Measurements from ENCODE around the gene PIP4K2C.
A peak's percentile ranks its signal among the peaks of the same experiment; 100 is the strongest.

PIP4K2C gene

GRCh38 chr12:57590864-57591781, at the start of gene PIP4K2C:
TSS of gene PIP4K2C (plus strand) at chr12:57591192. CDS start at chr12:57591290, 98 bp downstream.
- no peaks in the 10 kb centered on the region for H3K9me3 ChIP-seq (ENCODE audit: low read length)
- H3K4me1 ChIP-seq (ENCODE audit: insufficient read depth, low read length) = peaks cover 11% of the 10 kb centered on the region
- no peaks in the 10 kb centered on the region for H3K27me3 ChIP-seq (ENCODE audit: insufficient read depth, low read length)
- peak within 1 kb of the TSS; percentile 89 for H3K4me3 ChIP-seq (ENCODE audit: low read length)
- H2AFZ ChIP-seq (ENCODE audit: low read depth, low read length) = peak within 1 kb of the TSS; percentile 87
- H3K36me3 ChIP-seq (ENCODE audit: insufficient read depth, low read length) = peaks cover 13% of the 10 kb centered on the region

GRCh38 chr12:57541717-57542116, 49.3 kb upstream of the PIP4K2C start:
- Histone ChIP-seq H3K27me3 (ENCODE audit: insufficient read depth, low read length) (no peaks in the 10 kb centered on the region), H3K36me3 (ENCODE audit: insufficient read depth, low read length) (peaks cover 43% of the 10 kb centered on the region), H3K4me1 (ENCODE audit: insufficient read depth, low read length) (peaks cover 20% of the 10 kb centered on the region), H3K9me3 (ENCODE audit: low read length) (no peaks in the 10 kb centered on the region), H3K4me3 (ENCODE audit: low read length) (no peak overlapping the region), H2AFZ (ENCODE audit: low read depth, low read length) (no peak overlapping the region)

DNA sequence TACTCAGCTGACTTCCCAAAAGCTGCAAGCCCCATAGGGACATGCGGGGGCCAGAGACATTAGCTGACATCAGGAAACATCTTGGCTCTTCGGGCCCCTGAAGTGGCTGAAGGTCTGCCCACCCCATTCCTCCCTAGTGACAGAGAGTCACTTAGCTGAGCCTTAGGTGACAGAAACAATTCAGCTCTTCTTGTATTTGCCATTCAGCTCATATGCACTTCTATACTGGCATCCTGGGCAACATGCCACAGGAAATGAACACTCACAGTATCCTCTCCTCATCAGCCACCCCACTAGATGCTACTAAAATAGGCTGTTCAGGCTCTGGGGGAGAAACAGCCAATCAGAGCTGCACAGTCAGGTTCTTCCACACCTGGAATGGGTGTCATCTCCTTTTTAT, 47.4 kb upstream of the PIP4K2C start:
- Histone ChIP-seq H3K4me3 (ENCODE audit: low read length) (no peak overlapping the region), H3K36me3 (ENCODE audit: insufficient read depth, low read length) (peaks cover 29% of the 10 kb centered on the region), H2AFZ (ENCODE audit: low read depth, low read length) (no peak overlapping the region), H3K4me1 (ENCODE audit: insufficient read depth, low read length) (peaks cover 20% of the 10 kb centered on the region), H3K9me3 (ENCODE audit: low read length) (no peaks in the 10 kb centered on the region), H3K27me3 (ENCODE audit: insufficient read depth, low read length) (peaks cover 5% of the 10 kb centered on the region)

DNA sequence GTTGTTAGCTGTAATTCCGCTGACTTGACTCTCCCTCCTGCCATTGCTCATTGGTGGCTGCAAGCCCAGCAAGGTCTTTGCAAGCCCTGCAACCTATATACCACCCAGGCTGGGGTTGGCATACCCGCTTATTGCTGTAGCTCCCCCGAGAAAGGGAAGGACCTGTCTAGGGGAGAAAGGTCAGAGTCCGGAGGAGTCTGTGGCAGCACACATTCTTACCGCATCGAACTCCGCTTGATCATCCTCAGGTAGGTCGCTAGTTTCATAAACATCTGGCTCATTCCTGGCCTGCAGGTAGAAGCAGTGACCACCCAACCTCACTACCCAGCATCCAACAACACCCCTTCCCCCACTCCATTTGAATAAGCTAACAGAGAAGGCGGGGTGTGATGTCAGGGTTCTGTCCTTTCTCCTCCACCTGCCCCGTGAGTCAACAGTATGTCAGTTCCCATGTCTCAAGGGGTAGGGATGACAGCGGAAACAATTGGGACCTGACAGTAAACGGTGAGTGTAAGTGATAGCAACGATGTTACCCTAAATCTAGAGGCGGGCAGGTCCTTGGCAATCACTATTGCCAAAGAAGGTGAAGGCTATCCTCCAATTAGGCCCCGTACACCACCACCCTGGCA, 45.1 kb upstream of the PIP4K2C start:
- Histone ChIP-seq H2AFZ (ENCODE audit: low read depth, low read length) (no peak overlapping the region), H3K4me1 (ENCODE audit: insufficient read depth, low read length) (peaks cover 26% of the 10 kb centered on the region)

DNA sequence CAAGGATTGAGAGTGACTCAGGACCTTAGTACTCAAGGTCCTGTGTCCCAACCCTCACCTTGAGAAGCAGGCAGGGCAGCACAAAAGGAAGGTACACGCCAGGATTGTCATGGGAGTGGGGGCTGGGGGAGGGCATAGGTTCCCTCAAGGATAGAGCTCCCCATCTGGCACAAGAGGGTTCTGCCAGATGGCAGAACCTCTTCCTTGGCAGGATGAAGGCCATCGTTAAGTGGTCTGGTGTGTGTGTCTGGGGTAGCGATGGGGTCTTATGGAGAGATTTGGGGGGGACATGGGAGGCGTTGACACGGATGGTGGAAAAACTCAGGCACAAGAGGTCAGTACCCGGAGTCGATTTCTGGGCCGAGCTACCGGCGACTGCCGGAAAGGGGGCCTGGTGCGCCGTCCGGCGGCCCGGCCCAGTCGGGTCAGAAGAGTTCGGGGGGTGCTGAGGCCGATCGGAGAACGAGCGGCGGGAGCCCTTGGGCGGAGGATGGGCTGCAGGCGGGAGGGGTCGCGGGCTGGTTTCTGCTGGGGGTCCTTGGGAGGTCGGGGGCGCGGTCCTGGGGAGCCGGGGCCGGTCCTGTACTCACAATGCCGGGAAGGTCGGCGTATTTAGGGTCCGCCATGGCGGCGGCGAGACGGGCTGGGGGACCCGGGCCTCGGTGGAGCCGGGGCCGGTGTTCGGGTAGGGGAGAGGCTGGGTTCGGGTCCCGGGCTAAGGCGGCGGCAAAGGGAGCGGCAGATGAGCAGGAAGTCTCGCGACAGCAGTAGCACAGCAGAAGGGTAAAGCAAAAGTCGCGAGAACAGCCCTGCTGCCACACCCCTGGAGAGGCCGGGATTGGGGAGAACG, 44.3 kb upstream of the PIP4K2C start, which contains the start of gene DCTN2:
TSS of gene DCTN2 (minus strand) at position 755 of the 850 bp plus-strand sequence. CDS start at position 626, 129 bp downstream.
- Histone ChIP-seq H2AFZ (ENCODE audit: low read depth, low read length) (peak within 1 kb of the TSS; percentile 76), H3K4me3 (ENCODE audit: low read length) (peak within 1 kb of the TSS; percentile 80), H3K36me3 (ENCODE audit: insufficient read depth, low read length) (peaks cover 10% of the 10 kb centered on the region), H3K9me3 (ENCODE audit: low read length) (no peaks in the 10 kb centered on the region), H3K4me1 (ENCODE audit: insufficient read depth, low read length) (peaks cover 24% of the 10 kb centered on the region), H3K27me3 (ENCODE audit: insufficient read depth, low read length) (peaks cover 11% of the 10 kb centered on the region)

More for the DNA sequence above, 45.1 kb upstream of the PIP4K2C start:
- Histone ChIP-seq H3K9me3 (ENCODE audit: low read length) (no peaks in the 10 kb centered on the region), H3K4me3 (ENCODE audit: low read length) (peak overlapping the region; percentile 80), H3K36me3 (ENCODE audit: insufficient read depth, low read length) (peaks cover 10% of the 10 kb centered on the region), H3K27me3 (ENCODE audit: insufficient read depth, low read length) (peaks cover 11% of the 10 kb centered on the region)

DNA sequence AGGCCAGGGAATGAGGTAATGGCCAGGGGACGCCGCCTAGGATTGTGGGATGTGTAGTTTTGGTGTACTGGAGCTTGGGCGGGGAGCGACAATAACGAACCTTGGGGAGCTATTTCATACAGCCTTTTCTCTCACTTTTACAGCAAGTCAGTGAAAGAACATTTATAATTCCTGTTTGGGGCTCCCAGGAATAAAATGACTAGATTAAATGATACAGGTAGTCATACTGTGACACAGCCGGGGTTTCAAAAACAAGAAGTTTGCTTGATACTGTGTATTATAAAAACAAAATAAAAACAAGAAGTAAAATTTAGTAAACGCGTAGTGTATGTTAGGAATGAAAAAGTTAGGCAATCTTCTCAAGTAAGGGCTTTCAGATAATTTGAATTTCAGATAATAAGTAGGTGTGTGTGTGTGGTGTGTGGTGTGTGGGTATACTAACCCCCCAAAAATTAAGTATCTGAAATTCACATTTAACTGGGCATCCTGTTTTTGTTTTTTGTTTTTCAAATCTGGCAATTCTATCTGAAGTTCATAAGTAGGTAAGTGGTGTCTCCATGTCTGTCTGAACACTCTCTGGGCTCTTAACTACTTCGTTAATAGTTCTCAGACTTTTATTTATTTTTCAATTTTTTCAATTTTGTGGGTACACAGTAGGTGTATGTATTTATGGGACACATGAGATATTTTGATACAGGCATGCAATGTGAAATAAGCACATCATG, 43.5 kb upstream of the PIP4K2C start:
- Histone ChIP-seq H3K27me3 (ENCODE audit: insufficient read depth, low read length) (peaks cover 11% of the 10 kb centered on the region), H3K36me3 (ENCODE audit: insufficient read depth, low read length) (peaks cover 10% of the 10 kb centered on the region), H3K9me3 (ENCODE audit: low read length) (no peaks in the 10 kb centered on the region), H3K4me3 (ENCODE audit: low read length) (peak overlapping the region; percentile 80), H3K4me1 (ENCODE audit: insufficient read depth, low read length) (peaks cover 30% of the 10 kb centered on the region), H2AFZ (ENCODE audit: low read depth, low read length) (peak overlapping the region; percentile 76)

- H3K4me3 ChIP-seq (ENCODE audit: low read length) = no peak overlapping the region
- H3K27me3 ChIP-seq (ENCODE audit: insufficient read depth, low read length) = peaks cover 11% of the 10 kb centered on the region
- peaks cover 36% of the 10 kb centered on the region for H3K4me1 ChIP-seq (ENCODE audit: insufficient read depth, low read length)
- no peaks in the 10 kb centered on the region for H3K9me3 ChIP-seq (ENCODE audit: low read length)
- no peak overlapping the region for H2AFZ ChIP-seq (ENCODE audit: low read depth, low read length)
- peaks cover 7% of the 10 kb centered on the region for H3K36me3 ChIP-seq (ENCODE audit: insufficient read depth, low read length)
These were observed 43.0 kb upstream of the PIP4K2C start for GRCh38 chr12:57548013-57548315.

DNA sequence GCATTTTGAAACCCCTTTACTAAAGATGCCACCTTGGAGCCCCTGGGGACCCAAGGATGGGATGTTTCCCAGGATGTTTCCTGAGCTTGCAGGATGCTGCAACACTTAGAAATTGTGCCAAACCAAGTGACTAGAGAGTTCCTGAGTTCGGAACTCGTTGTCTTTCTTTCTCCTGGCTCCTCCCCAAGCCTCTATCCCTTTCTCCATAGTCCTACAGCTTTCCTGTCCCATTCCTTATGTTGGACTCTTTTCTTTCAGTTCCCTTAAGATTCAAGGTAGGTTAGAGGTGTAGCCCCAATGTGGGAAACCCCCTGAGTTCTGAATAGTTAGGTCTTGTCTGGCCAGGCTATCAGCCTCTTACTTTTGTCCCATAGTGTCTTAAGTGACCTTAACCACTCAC, 42.5 kb upstream of the PIP4K2C start:
- Histone ChIP-seq H3K4me3 (ENCODE audit: low read length) (no peak overlapping the region), H3K27me3 (ENCODE audit: insufficient read depth, low read length) (peaks cover 11% of the 10 kb centered on the region), H3K4me1 (ENCODE audit: insufficient read depth, low read length) (peaks cover 41% of the 10 kb centered on the region), H2AFZ (ENCODE audit: low read depth, low read length) (no peak overlapping the region), H3K36me3 (ENCODE audit: insufficient read depth, low read length) (peaks cover 7% of the 10 kb centered on the region), H3K9me3 (ENCODE audit: low read length) (no peaks in the 10 kb centered on the region)

DNA sequence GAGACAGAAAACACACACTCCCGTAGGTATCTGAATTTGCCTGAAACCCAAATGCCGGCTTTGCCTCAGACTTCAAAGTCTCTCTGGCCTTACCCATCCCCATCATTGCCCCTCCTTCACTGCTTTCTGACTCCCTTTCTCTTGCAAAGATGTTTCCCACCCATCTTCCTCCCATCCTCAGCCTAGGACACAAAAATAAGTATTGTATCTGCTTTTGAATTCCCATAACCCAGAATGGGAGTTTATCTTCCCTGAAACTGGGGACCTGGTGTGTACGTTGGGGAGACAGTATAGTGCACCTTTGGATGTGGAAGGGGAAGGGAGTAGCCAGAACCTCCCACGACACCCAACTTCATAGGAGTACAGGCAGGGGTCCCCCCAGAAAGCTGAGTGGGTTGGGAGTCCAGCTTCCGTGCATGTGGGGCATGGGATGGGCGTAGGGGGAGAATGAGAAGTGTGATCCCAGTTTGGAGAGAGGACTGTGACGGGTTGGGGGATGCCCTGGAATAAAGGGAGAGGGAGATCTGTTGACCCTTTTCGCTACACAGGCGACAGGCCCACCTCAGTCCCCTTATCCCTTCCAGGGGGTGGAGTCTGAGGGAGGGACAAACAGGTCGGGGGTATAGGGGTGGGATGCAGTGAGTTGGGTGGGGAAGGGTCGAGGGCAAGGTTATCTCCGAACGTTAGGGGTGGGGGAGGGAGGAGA, 41.6 kb upstream of the PIP4K2C start:
- peaks cover 7% of the 10 kb centered on the region for H3K36me3 ChIP-seq (ENCODE audit: insufficient read depth, low read length)
- H3K4me3 ChIP-seq (ENCODE audit: low read length) = peak overlapping the region; percentile 71
- H2AFZ ChIP-seq (ENCODE audit: low read depth, low read length) = peak overlapping the region; percentile 31
- peaks cover 11% of the 10 kb centered on the region for H3K27me3 ChIP-seq (ENCODE audit: insufficient read depth, low read length)
- H3K9me3 ChIP-seq (ENCODE audit: low read length) = no peaks in the 10 kb centered on the region
- H3K4me1 ChIP-seq (ENCODE audit: insufficient read depth, low read length) = peaks cover 49% of the 10 kb centered on the region

DNA sequence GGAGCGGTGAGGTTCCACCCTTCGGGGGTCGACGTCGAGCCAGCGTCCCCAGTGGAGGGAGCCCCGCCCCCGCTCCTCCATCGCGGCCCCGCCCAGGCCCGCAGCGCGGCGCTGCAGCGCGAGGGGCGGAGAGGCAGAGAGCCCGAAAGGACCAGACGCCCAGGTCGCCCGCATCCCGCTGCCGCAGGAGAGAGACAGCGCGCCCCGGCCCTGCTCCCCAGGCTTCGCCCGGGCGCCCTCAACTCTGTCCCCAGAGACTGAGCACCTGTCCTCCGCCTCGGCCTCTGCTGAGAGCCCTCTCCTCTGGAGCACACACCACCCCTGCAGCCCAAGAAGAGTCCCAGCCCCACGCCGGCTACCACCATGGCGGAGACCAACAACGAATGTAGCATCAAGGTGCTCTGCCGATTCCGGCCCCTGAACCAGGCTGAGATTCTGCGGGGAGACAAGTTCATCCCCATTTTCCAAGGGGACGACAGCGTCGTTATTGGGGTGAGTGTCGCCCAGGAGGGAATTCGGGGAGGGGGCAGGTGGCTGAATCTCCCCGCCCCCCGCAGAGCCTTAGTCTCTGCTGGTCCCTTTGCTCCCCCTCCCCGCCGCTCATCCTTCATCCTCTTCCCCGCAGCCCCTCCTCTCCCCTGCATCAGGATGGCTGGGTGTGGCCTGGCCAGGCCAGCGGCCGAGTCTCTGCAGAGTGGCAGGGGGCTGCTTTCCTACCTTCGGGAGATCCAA, 40.9 kb upstream of the PIP4K2C start, which contains the start of gene KIF5A:
TSS of gene KIF5A (plus strand) at position 136 of the 732 bp plus-strand sequence. CDS start at position 364, 228 bp downstream.
- peaks cover 11% of the 10 kb centered on the region for H3K27me3 ChIP-seq (ENCODE audit: insufficient read depth, low read length)
- peak within 1 kb of the TSS; percentile 31 for H2AFZ ChIP-seq (ENCODE audit: low read depth, low read length)
- H3K36me3 ChIP-seq (ENCODE audit: insufficient read depth, low read length) = peaks cover 2% of the 10 kb centered on the region
- peak within 1 kb of the TSS; percentile 71 for H3K4me3 ChIP-seq (ENCODE audit: low read length)
- H3K9me3 ChIP-seq (ENCODE audit: low read length) = no peaks in the 10 kb centered on the region
- H3K4me1 ChIP-seq (ENCODE audit: insufficient read depth, low read length) = peaks cover 49% of the 10 kb centered on the region

Measured in neuron (in vitro differentiated cells).